Adrenal gland (tissue), 12 donors: ENCODE measurements around the gene PIK3CB. TPM values are rescaled to one million over a fixed set of nuclear protein-coding genes. Genes with fewer than 3 reads are reported as not detected.

Source experiments
- DNase-seq, 7 donors: peaks; one replicate each; pipeline ENCODE4 v3.0.0-alpha.2; 2019 to 2020
- H3K27ac ChIP-seq, 5 donors: fragments of 200-600 bp; sonication (generic) in 4 of 5; 1 replicate in 3 of 5; 2 replicates in 2 of 5; pipeline versions ENCODE4 v1.5.1 to v1.8.0; 2016 to 2020; ENCODE audit warnings: mild to moderate bottlenecking in 1 of 5
- H3K27me3 ChIP-seq: fragments of 200-600 bp; 2 replicates; pipeline ENCODE4 v1.8.0; 2021
- H3K36me3 ChIP-seq, 2 donors: fragments of 200-600 bp; replicated peaks in 1 of 2; 1 replicate in 1 of 2; 2 replicates in 1 of 2; pipeline versions ENCODE4 v1.5.1 to v1.8.0; 2018 to 2022
- H3K4me1 ChIP-seq, 2 donors: fragments of 200-600 bp; replicated peaks in 1 of 2; 1 replicate in 1 of 2; 2 replicates in 1 of 2; pipeline versions ENCODE4 v1.5.1 to v1.8.0; 2018 to 2021
- H3K4me3 ChIP-seq, 4 donors: fragments of 200-600 bp; sonication (generic) in 3 of 4; one replicate each; pipeline ENCODE4 v1.5.1; 2016 to 2018
- H3K9me3 ChIP-seq, 3 donors: fragments of 200-600 bp; sonication (generic) in 1 of 3; replicated peaks in 1 of 3; 1 replicate in 2 of 3; 2 replicates in 1 of 3; pipeline versions ENCODE4 v1.5.1 to v1.8.0; 2016 to 2021
- POLR2A ChIP-seq, 2 donors: fragments of 450-650 bp; IDR thresholded peaks; one replicate each; pipeline ENCODE4 v1.6.1; 2017; ENCODE audit warnings: antibody characterized with exemption in 2 of 2, mild to moderate bottlenecking in 2 of 2, moderate library complexity in 1 of 2
- WGBS, 4 donors: extraction: QIAGEN DNeasy Blood & Tissue Kit in 2 of 4; methylation state at CpG; one replicate each; pipeline versions ENCODE4 v1.1.5 to v1.1.7; 2013 to 2017; 5-methylcytosine and 5-hydroxymethylcytosine counted together
- intact Hi-C, 2 donors: fragments of 100-400 bp; cut with DNase I; formaldehyde crosslinking; loops; one replicate each; pipeline versions ENCODE4 v1.14.1 to v1.15.0; 2022 to 2023
- polyA plus RNA-seq, 3 donors: library from polyadenylated mRNA; stranded (reverse); fragments of 200-250 nt in 2 of 3; fragments of 350-450 nt in 1 of 3; fragmentation: Illumina TruSeq in 1 of 3; extraction: RNeasy Lipid Tissue Mini Kit (QIAGEN cat#74804) in 1 of 3; gene quantifications; one replicate each; pipeline ENCODE4 v1.2.3, GENCODE V29; 2013 to 2014
- total RNA-seq, 9 donors: library from RNA; depleted of rRNA in 4 of 9; stranded (reverse); fragments of >200 nt in 4 of 9; fragments of 120-200 nt in 1 of 9; fragmentation: NEBNext Ultra II Directional in 1 of 9; extraction: Animal tissue kit (Norgen Biotek cat#: 25700) in 1 of 9; gene quantifications; one replicate each; pipeline versions ENCODE4 v1.1.0 to v1.2.4, GENCODE V29; 2013 to 2023
- TF ChIP-seq, protein P1 (sequence below), 6 experiments: fragments of 450-650 bp in 4 of 6; fragments of 200-600 bp in 2 of 6; sonication (generic) in 1 of 6; IDR thresholded peaks; 1 replicate in 5 of 6; 2 replicates in 1 of 6; pipeline versions ENCODE4 v1.5.1 to v1.8.0; 2016 to 2021; ENCODE audit warnings: antibody characterized with exemption in 6 of 6, mild to moderate bottlenecking in 2 of 6, moderate library complexity in 1 of 6
- donor health status: healthy with polysubstance abuse.
- donor health status: Bipolar disorder and iron deficiency.
- donor health status: DM: yes; HTN: yes; CAD: no.
- donor health status: DM: no; HTN: no; CAD: no.
- donor health status: DM: no; HTN: no; CAD: no.
- donor health status: DM: yes; HTN: yes; CAD: no.

PIK3CB gene
- total and polyA plus RNA-seq, 12 donors = 4.6 to 26.0 (median 15.5) TPM

DNA sequence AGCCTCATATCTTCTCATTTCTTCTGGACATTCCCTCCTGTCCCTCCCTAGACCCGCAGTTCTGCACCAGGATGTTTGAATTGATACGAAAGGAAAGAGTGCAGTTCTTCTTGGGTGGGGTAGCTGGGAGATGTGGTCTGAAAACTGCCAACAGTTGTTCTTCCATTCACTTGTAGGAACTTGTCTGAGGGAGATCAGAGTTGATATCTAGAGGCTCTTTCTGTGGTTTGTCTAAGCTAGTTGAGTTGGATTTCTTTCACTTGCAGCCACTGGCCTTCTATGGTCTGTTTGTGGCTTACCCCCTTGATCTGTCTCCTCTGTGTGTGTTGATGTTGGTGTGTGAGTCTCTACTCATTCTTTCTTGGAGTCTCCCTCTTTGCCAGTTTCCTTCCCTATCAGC is 42.5 kb upstream of the PIK3CB start:
- no peak for TF ChIP-seq POLR2A (IDR thresholded peaks at IDR 0.05)
- TF ChIP-seq, protein P1, sequence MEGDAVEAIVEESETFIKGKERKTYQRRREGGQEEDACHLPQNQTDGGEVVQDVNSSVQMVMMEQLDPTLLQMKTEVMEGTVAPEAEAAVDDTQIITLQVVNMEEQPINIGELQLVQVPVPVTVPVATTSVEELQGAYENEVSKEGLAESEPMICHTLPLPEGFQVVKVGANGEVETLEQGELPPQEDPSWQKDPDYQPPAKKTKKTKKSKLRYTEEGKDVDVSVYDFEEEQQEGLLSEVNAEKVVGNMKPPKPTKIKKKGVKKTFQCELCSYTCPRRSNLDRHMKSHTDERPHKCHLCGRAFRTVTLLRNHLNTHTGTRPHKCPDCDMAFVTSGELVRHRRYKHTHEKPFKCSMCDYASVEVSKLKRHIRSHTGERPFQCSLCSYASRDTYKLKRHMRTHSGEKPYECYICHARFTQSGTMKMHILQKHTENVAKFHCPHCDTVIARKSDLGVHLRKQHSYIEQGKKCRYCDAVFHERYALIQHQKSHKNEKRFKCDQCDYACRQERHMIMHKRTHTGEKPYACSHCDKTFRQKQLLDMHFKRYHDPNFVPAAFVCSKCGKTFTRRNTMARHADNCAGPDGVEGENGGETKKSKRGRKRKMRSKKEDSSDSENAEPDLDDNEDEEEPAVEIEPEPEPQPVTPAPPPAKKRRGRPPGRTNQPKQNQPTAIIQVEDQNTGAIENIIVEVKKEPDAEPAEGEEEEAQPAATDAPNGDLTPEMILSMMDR (IDR thresholded peaks at IDR 0.05) = no peak
- no peak for DNase-seq
- no peaks in the 10 kb centered on the region for H3K36me3 ChIP-seq
- H3K4me3 ChIP-seq = no peak overlapping the region
- no peak overlapping the region for H3K27ac ChIP-seq
- no peaks in the 10 kb centered on the region for H3K4me1 ChIP-seq
- intact Hi-C loops = no loop called here
- H3K9me3 ChIP-seq = no peaks in the 10 kb centered on the region
- WGBS, 4 donors = 74 to 95% (median 86%) methylated on average over 2 of the region's 2 CpGs
- H3K27me3 ChIP-seq = no peaks in the 10 kb centered on the region

DNA sequence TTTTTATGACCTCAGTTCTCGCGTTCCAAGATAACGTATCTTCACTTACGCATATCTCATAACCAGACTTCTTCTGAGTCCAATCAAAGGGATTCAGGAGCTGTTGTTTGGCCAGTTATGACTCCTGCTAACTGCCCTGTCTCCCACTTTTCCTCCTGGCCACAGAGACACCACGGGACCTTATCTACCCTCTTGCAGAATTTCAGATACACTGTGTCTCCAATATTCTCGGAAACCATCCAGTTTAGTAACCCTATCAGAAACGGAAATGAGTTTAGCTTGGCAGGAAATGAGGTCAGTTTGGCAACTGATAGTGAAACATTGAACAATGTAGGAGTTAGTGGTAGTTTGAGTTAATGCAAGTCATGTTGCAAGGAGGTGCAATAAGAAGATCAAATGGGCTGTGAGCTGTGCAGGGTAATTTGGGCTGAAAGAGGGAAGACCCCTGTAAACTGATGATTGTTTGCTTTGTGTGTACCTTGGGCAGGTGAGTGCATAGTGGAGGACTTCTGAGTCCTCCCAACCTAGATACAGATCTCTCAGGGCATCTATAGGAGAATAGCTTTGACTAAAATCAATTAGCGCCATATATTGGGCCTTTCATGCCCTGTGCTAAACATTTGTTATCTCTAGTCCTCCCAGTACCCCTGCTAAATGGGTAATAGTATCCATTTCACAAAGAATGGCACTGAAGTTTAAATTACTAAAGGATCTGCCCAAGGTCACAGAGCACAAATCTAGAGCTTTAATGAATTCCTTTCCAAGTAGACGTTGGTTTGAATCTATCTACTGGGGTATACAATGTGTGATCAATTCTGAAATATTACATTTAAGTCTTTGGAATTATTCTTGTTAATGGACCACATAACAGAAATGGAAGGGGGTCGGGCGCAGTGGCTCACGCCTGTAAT is 41.3 kb upstream of the PIK3CB start:
- no peaks in the 10 kb centered on the region for H3K4me1 ChIP-seq
- 65 to 78% (median 74%) methylated on average over 12 of the region's 12 CpGs for WGBS, 4 donors
- TF ChIP-seq, protein P1 (IDR thresholded peaks at IDR 0.05) = no peak
- no peak for TF ChIP-seq POLR2A (IDR thresholded peaks at IDR 0.05)
- no peak overlapping the region for H3K27ac ChIP-seq
- H3K9me3 ChIP-seq = no peaks in the 10 kb centered on the region
- H3K27me3 ChIP-seq = no peaks in the 10 kb centered on the region
- no peaks in the 10 kb centered on the region for H3K36me3 ChIP-seq
- no peak overlapping the region for H3K4me3 ChIP-seq
- intact Hi-C loops = no loop called here
- no peak for DNase-seq

DNA sequence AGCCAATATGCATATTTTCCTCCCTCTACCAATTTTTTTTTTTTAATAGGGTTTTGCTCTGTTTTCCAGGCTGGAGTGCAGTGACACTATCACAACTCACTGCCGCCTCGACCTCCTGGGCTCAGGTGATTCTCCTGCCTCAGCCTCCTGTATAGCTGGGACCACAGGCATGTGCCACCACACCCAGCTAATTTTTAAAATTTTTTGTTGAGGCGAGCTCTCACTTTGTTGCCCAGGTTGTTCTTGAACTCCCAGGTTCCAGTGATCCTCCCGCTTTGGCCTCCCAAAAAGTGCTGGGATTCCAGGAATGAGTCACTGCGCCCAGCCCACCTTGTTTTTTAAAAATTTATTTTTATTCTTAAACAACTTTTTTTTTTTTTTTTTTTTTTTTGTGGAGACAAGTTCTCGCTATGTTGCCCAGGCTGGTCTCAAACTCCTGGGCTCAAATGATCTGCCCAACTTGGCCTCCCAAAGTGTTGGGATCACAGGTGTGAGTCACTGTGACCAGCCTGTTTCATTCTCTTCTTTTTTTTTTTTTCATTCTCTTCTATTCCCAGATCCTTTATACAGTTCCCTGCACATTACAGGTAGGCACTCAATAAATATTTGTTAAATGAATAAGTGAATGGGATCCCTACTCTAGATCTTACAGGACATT is 40.5 kb upstream of the PIK3CB start:
- no peaks in the 10 kb centered on the region for H3K4me1 ChIP-seq
- no peaks in the 10 kb centered on the region for H3K27me3 ChIP-seq
- no peaks in the 10 kb centered on the region for H3K36me3 ChIP-seq
- TF ChIP-seq, protein P1 (IDR thresholded peaks at IDR 0.05) = no peak
- TF ChIP-seq POLR2A (IDR thresholded peaks at IDR 0.05) = no peak
- intact Hi-C loops = no loop called here
- DNase-seq = no peak
- H3K9me3 ChIP-seq = no peaks in the 10 kb centered on the region
- H3K4me3 ChIP-seq = no peak overlapping the region
- H3K27ac ChIP-seq = no peak overlapping the region
- 87 to 96% (median 92%) methylated on average over 5 to 6 of the region's 6 CpGs for WGBS, 4 donors

DNA sequence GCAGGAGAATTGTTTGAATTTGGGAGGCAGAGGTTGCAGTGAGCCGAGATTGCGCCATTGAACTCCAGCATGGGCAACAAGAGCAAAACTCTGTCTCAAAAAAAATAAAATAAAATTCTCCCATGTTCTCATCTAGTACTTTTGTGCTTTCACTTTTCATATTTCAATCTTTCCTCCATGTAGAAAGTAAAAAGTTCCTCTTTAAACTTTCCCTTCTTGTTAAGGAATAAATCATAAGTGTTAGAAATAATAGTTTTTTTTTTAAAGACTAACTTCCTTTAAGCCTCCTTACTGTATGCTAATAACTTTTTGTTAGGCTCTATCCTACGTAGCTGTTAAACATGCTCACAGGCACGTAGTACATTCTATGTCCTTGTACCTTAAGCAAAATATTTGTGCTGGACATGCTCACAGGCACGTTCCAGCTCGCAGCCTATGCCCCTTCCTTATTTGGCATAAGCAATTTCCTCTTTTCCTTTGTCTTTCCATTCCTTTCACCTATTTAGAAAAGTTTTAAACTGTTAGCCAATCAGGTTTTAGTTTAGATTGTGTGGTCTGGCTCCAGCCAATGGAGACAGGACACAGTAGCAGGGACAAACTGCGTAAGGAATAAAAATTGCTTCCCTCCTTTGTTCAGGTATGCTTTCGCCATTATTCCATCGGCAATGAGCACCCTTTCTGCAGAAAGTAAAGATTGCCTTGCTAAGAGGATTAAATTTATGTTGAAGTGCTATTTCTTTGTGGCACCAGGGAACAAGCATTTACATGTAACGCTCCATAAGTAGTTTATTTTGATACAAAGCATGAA is 38.9 kb upstream of the PIK3CB start:
- no peak for DNase-seq
- no peaks in the 10 kb centered on the region for H3K9me3 ChIP-seq
- H3K4me1 ChIP-seq = no peaks in the 10 kb centered on the region
- TF ChIP-seq, protein P1 (IDR thresholded peaks at IDR 0.05) = no peak
- no peak for TF ChIP-seq POLR2A (IDR thresholded peaks at IDR 0.05)
- H3K27me3 ChIP-seq = no peaks in the 10 kb centered on the region
- no peak overlapping the region for H3K4me3 ChIP-seq
- no peak overlapping the region for H3K27ac ChIP-seq
- intact Hi-C loops = no loop called here
- WGBS, 4 donors = 70 to 73% (median 71%) methylated on average over 10 of the region's 10 CpGs
- H3K36me3 ChIP-seq = no peaks in the 10 kb centered on the region
